GM19397 (cell line): Measurements from ENCODE around the gene HINT1.

ENCODE experiments used
- ATAC-seq: cut with Tn5 transposase; IDR thresholded peaks from one replicate; pipeline ENCODE4 v1.9.1; 2021; ENCODE audit warnings: mild to moderate bottlenecking, moderate library complexity; ENCODE audit not compliant: unreplicated experiment

The HINT1 gene

DNA sequence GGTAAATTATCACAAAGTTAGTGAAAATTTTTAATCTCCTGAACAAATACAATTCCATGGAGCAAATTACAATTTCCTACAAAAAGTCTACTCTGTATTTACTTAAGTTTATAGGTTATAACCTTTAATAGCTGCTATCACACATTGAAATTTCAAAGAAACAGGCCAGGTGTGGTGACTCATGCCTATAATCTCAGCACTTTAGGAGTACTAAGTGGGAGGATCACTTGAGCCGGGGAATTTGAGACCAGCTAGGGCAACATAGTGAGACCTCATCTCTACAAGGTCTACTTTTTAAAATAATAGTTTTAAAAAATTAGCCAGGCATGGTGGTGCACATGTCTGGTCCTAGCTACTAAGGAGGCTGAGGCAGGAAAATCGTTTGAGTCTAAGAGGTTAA is 50.3 kb downstream of the HINT1 start:
- no peak for ATAC-seq

DNA sequence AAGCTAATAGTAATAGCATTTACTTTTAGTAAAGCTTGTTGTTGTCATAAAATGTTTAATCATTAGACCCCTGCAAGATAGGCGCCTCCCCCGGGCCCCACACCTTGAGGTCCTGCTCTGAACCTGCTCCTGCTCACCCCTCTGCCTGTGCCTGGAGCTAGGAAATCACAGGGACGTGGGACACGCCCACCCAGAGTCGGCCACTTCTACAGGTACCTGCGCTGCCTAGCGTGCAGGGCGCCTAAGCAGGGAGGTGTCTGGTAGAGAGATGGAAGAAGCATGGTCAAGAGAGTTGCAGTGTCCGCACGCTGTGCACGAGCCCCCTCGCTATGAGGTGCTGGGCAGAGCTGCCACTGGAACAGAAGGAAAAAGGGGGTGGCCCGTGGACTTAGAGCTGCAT is 52.6 kb downstream of the HINT1 start:
- ATAC-seq = no peak

- ATAC-seq = no peak
Observed at GRCh38 chr5:131110256-131110594, 54.8 kb downstream of the HINT1 start.

DNA sequence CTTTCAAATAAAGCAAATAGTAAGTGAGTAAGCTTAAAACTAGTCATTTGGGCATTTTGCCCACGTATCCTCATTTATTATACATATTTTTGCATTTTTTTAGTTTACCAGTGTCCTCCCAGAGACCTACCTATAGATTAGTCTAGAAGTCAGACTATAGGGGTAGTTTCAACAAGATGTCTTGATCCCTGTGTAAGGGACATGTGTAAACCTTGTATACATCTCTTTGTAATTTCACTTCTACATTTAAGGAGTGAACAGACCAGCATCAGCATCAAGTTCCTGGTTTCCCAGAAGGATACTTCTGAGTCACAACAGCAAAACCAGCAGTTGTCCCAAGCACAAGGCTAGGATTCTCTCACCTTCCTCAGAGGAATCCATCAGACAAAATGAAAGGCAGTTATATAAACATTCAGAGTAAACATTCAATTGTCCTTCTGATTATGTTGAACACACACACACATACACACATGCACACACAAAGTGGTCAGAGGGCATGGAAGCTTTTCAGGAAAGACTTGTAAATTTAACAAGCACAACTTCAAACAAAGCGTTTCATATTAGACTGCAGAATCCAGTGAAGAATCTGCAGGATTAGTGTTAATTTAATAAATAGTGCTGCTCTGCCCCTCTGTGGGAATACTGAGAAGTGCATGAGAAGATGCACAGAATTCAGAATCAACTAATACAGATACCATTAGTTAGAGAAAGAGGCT is 55.4 kb downstream of the HINT1 start:
- peak; percentile 73 for ATAC-seq
